ENCODE measurements around the gene HIF1A. TPM values are rescaled to one million over a fixed set of nuclear protein-coding genes. Genes with fewer than 3 reads are reported as not detected.

The HIF1A gene
- 212 TPM for polyA plus RNA-seq (2013, experiment 1 of 2)
- 208 TPM for polyA plus RNA-seq (2013, experiment 2 of 2)

- DNase-seq, result peak; percentile 100
- no peak within 1 kb of the TSS for H4K8ac ChIP-seq (ENCODE audit: low read depth, low read length)
- no peak within 1 kb of the TSS for H2BK120ac ChIP-seq (ENCODE audit: low read depth, low read length)
Measured at GRCh38 chr14:61694830-61695694, at the start of gene HIF1A. Gene HIF1A (plus strand): TSS chr14:61695513. CDS start chr14:61695805, 292 bp downstream.

DNA sequence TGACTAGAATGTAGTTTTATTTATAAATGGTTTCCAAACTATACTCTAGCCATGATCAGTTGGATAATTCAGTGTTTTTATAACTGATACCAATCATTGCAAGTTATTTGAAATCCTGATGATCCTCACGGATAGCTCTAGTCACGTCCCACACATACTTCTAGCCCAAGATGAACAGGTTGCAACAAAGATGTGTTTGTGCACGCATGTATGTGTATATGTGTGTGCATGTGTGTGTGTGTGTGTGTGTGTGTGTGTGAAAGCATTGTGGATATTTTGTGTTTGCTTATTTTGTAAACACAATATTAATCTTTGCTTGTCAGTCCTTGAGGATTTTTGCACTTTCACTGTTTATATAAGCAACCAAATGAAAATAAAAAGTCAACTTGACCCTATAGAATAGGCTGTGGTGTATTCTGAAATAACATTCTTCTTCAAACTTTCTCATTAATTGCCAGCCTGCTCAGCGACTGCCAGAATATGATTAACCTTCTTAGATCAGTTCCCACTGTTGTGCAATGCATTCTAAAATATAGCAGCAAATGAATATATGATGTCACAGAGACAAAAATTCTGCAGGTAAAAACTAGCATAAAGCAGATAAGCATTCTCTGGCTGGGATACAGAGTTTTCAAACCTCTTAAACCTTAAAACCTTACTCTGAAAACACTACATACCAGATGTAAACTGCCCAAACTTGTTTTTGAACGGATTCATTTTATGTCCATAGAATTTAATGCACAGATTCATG is 48.8 kb upstream of the HIF1A start:
- Histone ChIP-seq H3K9ac (ENCODE audit: low read length) (no peak overlapping the region), H4K5ac (ENCODE audit: low read length) (no peak overlapping the region), H3K4me3 (ENCODE audit: low read length) (no peak overlapping the region), H3K27ac (ENCODE audit: low read depth, low read length) (no peak overlapping the region), H3K4me2 (ENCODE audit: low read length) (no peak overlapping the region), H4K8ac (ENCODE audit: low read depth, low read length) (no peak overlapping the region), H2BK15ac (replicated peaks; ENCODE audit: low read depth) (no peak overlapping the region), H3K18ac (ENCODE audit: low read length) (no peak overlapping the region), H3K79me2 (ENCODE audit: control insufficient read depth, insufficient read depth, low read length) (no peaks in the 10 kb centered on the region), H2AK5ac (ENCODE audit: low read length) (no peak overlapping the region), H3K4ac (ENCODE audit: low read depth, low read length) (no peak overlapping the region), H3K4me1 (ENCODE audit: control insufficient read depth, low read depth, low read length) (no peaks in the 10 kb centered on the region), H2BK120ac (ENCODE audit: low read depth, low read length) (no peak overlapping the region), H3K79me1 (ENCODE audit: low read length) (no peaks in the 10 kb centered on the region), H3K36me3 (ENCODE audit: control insufficient read depth, insufficient read depth, low read length) (no peaks in the 10 kb centered on the region), H3K27me3 (ENCODE audit: insufficient read depth, low read length, poor library complexity) (no peaks in the 10 kb centered on the region), H3K23ac (ENCODE audit: low read length) (no peak overlapping the region), H3K56ac (ENCODE audit: low read length) (no peak overlapping the region), H2BK5ac (ENCODE audit: low read length) (no peak overlapping the region)
- no peak for DNase-seq
- WGBS (ENCODE audit: extremely low coverage, insufficient coverage, low lambda C conversion rate), result no CpG with 5 or more reads among the region's 5 CpGs

More at GRCh38 chr14:61694830-61695694, at the start of gene HIF1A:
- H2AK5ac ChIP-seq (ENCODE audit: low read length), result no peak within 1 kb of the TSS
- H3K4me3 ChIP-seq (ENCODE audit: low read length), result peak within 1 kb of the TSS; percentile 96
- peaks cover 3% of the 10 kb centered on the region for H3K4me1 ChIP-seq (ENCODE audit: control insufficient read depth, low read depth, low read length)
- no peaks in the 10 kb centered on the region for H3K79me1 ChIP-seq (ENCODE audit: low read length)
- H3K23ac ChIP-seq (ENCODE audit: low read length), result no peak within 1 kb of the TSS
- peak within 1 kb of the TSS; percentile 86 for H3K27ac ChIP-seq (ENCODE audit: low read depth, low read length)
- H3K79me2 ChIP-seq (ENCODE audit: control insufficient read depth, insufficient read depth, low read length), result peaks cover 35% of the 10 kb centered on the region
- H2BK15ac ChIP-seq (replicated peaks; ENCODE audit: low read depth), result no peak within 1 kb of the TSS
- no peak within 1 kb of the TSS for H4K5ac ChIP-seq (ENCODE audit: low read length)
- peak within 1 kb of the TSS; percentile 44 for H2BK5ac ChIP-seq (ENCODE audit: low read length)
- peak within 1 kb of the TSS; percentile 87 for H3K4me2 ChIP-seq (ENCODE audit: low read length)
- H3K56ac ChIP-seq (ENCODE audit: low read length), result peak within 1 kb of the TSS; percentile 96
- H3K36me3 ChIP-seq (ENCODE audit: control insufficient read depth, insufficient read depth, low read length), result no peaks in the 10 kb centered on the region
- H3K4ac ChIP-seq (ENCODE audit: low read depth, low read length), result peak within 1 kb of the TSS; percentile 97
- H3K18ac ChIP-seq (ENCODE audit: low read length), result peak within 1 kb of the TSS; percentile 96
- no peaks in the 10 kb centered on the region for H3K27me3 ChIP-seq (ENCODE audit: insufficient read depth, low read length, poor library complexity)
- peak within 1 kb of the TSS; percentile 88 for H3K9ac ChIP-seq (ENCODE audit: low read length)
- no CpG with 5 or more reads among the region's 68 CpGs for WGBS (ENCODE audit: extremely low coverage, insufficient coverage, low lambda C conversion rate)

GRCh38 chr14:61647704-61648103 is 47.6 kb upstream of the HIF1A start:
- Histone ChIP-seq H3K4me3 (ENCODE audit: low read length) (no peak overlapping the region), H3K79me1 (ENCODE audit: low read length) (no peaks in the 10 kb centered on the region), H3K4me2 (ENCODE audit: low read length) (no peak overlapping the region), H3K9ac (ENCODE audit: low read length) (no peak overlapping the region), H3K4me1 (ENCODE audit: control insufficient read depth, low read depth, low read length) (no peaks in the 10 kb centered on the region), H3K23ac (ENCODE audit: low read length) (no peak overlapping the region), H3K27ac (ENCODE audit: low read depth, low read length) (no peak overlapping the region), H2AK5ac (ENCODE audit: low read length) (no peak overlapping the region), H2BK15ac (replicated peaks; ENCODE audit: low read depth) (no peak overlapping the region), H4K8ac (ENCODE audit: low read depth, low read length) (no peak overlapping the region), H3K56ac (ENCODE audit: low read length) (no peak overlapping the region), H2BK120ac (ENCODE audit: low read depth, low read length) (no peak overlapping the region), H3K18ac (ENCODE audit: low read length) (no peak overlapping the region), H3K4ac (ENCODE audit: low read depth, low read length) (no peak overlapping the region), H2BK5ac (ENCODE audit: low read length) (no peak overlapping the region), H4K5ac (ENCODE audit: low read length) (no peak overlapping the region), H3K27me3 (ENCODE audit: insufficient read depth, low read length, poor library complexity) (no peaks in the 10 kb centered on the region), H3K79me2 (ENCODE audit: control insufficient read depth, insufficient read depth, low read length) (no peaks in the 10 kb centered on the region), H3K36me3 (ENCODE audit: control insufficient read depth, insufficient read depth, low read length) (no peaks in the 10 kb centered on the region)
- no peak for DNase-seq
- WGBS (ENCODE audit: extremely low coverage, insufficient coverage, low lambda C conversion rate), result no CpG with 5 or more reads among the region's 5 CpGs

DNA sequence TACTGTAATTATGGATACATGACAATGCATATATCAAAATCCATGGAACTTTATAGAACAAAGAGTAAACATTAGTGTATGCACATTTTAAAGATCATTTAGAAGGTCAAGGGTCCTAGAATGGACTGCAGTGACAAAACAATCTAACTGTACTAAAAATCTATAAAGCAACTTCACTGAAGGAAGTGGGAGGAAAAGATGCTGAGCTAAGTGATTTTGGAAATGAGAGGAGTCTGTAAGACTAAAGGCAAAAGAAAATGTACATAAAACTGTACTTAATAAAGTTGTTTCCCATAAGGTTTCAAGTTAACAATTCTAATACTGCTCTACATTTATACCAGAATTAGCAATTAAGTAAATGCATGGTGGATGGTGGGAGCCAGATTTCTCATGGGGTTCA is 46.9 kb upstream of the HIF1A start:
- Histone ChIP-seq H3K36me3 (ENCODE audit: control insufficient read depth, insufficient read depth, low read length) (no peaks in the 10 kb centered on the region), H3K18ac (ENCODE audit: low read length) (no peak overlapping the region), H2BK5ac (ENCODE audit: low read length) (no peak overlapping the region), H4K5ac (ENCODE audit: low read length) (no peak overlapping the region), H2BK120ac (ENCODE audit: low read depth, low read length) (no peak overlapping the region), H3K4ac (ENCODE audit: low read depth, low read length) (no peak overlapping the region), H3K4me3 (ENCODE audit: low read length) (no peak overlapping the region), H3K27ac (ENCODE audit: low read depth, low read length) (no peak overlapping the region), H2AK5ac (ENCODE audit: low read length) (no peak overlapping the region), H3K4me2 (ENCODE audit: low read length) (no peak overlapping the region), H3K4me1 (ENCODE audit: control insufficient read depth, low read depth, low read length) (no peaks in the 10 kb centered on the region), H3K27me3 (ENCODE audit: insufficient read depth, low read length, poor library complexity) (no peaks in the 10 kb centered on the region), H3K79me1 (ENCODE audit: low read length) (no peaks in the 10 kb centered on the region), H3K23ac (ENCODE audit: low read length) (no peak overlapping the region), H3K79me2 (ENCODE audit: control insufficient read depth, insufficient read depth, low read length) (no peaks in the 10 kb centered on the region), H2BK15ac (replicated peaks; ENCODE audit: low read depth) (no peak overlapping the region), H4K8ac (ENCODE audit: low read depth, low read length) (no peak overlapping the region), H3K9ac (ENCODE audit: low read length) (no peak overlapping the region), H3K56ac (ENCODE audit: low read length) (no peak overlapping the region)
- no peak for DNase-seq

DNA sequence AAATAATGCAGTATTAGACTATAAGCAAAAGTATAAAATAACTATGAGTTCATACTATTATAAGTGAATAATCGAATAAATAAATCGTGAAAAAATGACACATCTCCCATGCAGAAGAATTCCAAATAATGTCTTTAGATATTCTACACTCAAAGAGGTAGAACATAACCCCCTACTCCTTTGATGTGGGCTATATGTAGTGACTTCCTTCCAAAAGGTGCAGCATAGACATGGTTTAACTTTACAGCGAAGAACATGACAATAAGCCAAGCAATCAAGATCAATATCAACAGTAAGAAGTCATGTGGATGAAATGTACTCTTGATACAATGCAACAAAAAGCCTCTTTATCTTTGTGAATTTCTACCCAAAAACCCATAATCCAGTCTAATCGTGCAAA is 46.0 kb upstream of the HIF1A start:
- H3K9ac ChIP-seq (ENCODE audit: low read length), result no peak overlapping the region
- no peaks in the 10 kb centered on the region for H3K4me1 ChIP-seq (ENCODE audit: control insufficient read depth, low read depth, low read length)
- H2BK120ac ChIP-seq (ENCODE audit: low read depth, low read length), result no peak overlapping the region
- no peaks in the 10 kb centered on the region for H3K79me1 ChIP-seq (ENCODE audit: low read length)
- no peaks in the 10 kb centered on the region for H3K36me3 ChIP-seq (ENCODE audit: control insufficient read depth, insufficient read depth, low read length)
- H3K4me3 ChIP-seq (ENCODE audit: low read length), result no peak overlapping the region
- H2BK15ac ChIP-seq (replicated peaks; ENCODE audit: low read depth), result no peak overlapping the region
- no peak overlapping the region for H3K18ac ChIP-seq (ENCODE audit: low read length)
- H3K4ac ChIP-seq (ENCODE audit: low read depth, low read length), result no peak overlapping the region
- H3K79me2 ChIP-seq (ENCODE audit: control insufficient read depth, insufficient read depth, low read length), result no peaks in the 10 kb centered on the region
- H3K27me3 ChIP-seq (ENCODE audit: insufficient read depth, low read length, poor library complexity), result no peaks in the 10 kb centered on the region
- H3K27ac ChIP-seq (ENCODE audit: low read depth, low read length), result no peak overlapping the region
- DNase-seq, result no peak
- no peak overlapping the region for H3K23ac ChIP-seq (ENCODE audit: low read length)
- H2BK5ac ChIP-seq (ENCODE audit: low read length), result no peak overlapping the region
- whole genome bisulfite sequencing (ENCODE audit: extremely low coverage, insufficient coverage, low lambda C conversion rate), result no CpG with 5 or more reads among the region's 4 CpGs
- no peak overlapping the region for H2AK5ac ChIP-seq (ENCODE audit: low read length)
- H3K4me2 ChIP-seq (ENCODE audit: low read length), result no peak overlapping the region
- no peak overlapping the region for H3K56ac ChIP-seq (ENCODE audit: low read length)
- no peak overlapping the region for H4K5ac ChIP-seq (ENCODE audit: low read length)
- no peak overlapping the region for H4K8ac ChIP-seq (ENCODE audit: low read depth, low read length)
